Parathyroid adenoma (tissue), 2 donors: ENCODE data around the gene PLPP4.

ENCODE experiments used
- H2AFZ ChIP-seq: fragments of 300-600 bp; sonication (generic); one replicate; pipeline ENCODE4 v1.7.0; 2017; ENCODE audit warnings: antibody characterized with exemption, mild to moderate bottlenecking
- H3K27ac ChIP-seq: fragments of 300-600 bp; sonication (generic); one replicate; pipeline ENCODE4 v1.7.0; 2017
- H3K27me3 ChIP-seq: fragments of 300-600 bp; sonication (generic); one replicate; pipeline ENCODE4 v1.7.0; 2017; ENCODE audit warnings: low read length; ENCODE audit not compliant: control insufficient read depth, insufficient read depth
- H3K36me3 ChIP-seq: fragments of 300-600 bp; sonication (generic); one replicate; pipeline ENCODE4 v1.7.0; 2017; ENCODE audit warnings: low read length; ENCODE audit not compliant: control insufficient read depth, insufficient read depth
- H3K4me1 ChIP-seq: fragments of 300-600 bp; sonication (generic); one replicate; pipeline ENCODE4 v1.7.0; 2017; ENCODE audit warnings: control low read depth
- H3K4me2 ChIP-seq: fragments of 300-600 bp; sonication (generic); one replicate; pipeline ENCODE4 v1.7.0; 2017; ENCODE audit warnings: low read length
- H3K4me3 ChIP-seq: fragments of 300-600 bp; sonication (generic); one replicate; pipeline ENCODE4 v1.7.0; 2017; ENCODE audit warnings: low read depth, low read length
- H3K79me2 ChIP-seq: fragments of 300-600 bp; sonication (generic); one replicate; pipeline ENCODE4 v1.7.0; 2017; ENCODE audit warnings: control low read depth
- H3K9ac ChIP-seq: fragments of 300-600 bp; sonication (generic); one replicate; pipeline ENCODE4 v1.7.0; 2017; ENCODE audit warnings: mild to moderate bottlenecking
- H3K9me3 ChIP-seq: fragments of 300-600 bp; sonication (generic); one replicate; pipeline ENCODE4 v1.7.0; 2017; ENCODE audit warnings: low read length; ENCODE audit not compliant: control insufficient read depth
- TF ChIP-seq, protein P1 (sequence below): fragments of 300-600 bp; sonication (generic); IDR thresholded peaks from one replicate; pipeline ENCODE4 v1.7.0; 2017; ENCODE audit warnings: antibody characterized with exemption, mild to moderate bottlenecking
- donor health status: primary hyperparathyroidism.

Gene PLPP4

DNA sequence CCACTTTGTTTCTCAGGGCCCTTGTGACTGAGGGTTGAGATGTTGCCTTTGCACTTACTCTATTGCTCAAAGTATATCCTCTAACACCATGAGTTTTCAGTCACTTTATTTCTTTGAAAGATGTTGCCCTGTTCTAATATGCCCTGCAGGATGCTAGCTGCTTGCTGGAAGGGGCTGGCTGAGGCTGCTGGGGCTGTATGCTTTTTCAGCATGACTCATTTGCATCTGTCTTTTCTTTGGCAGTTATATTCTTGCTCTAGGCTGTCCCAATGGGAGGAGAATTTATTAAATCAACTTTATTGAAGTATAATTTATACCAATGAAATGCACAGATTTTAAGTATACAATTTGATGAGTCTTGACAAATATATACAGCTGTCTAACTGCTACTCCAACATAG, 157.7 kb downstream of the PLPP4 start:
- no peaks in the 10 kb centered on the region for H3K9me3 ChIP-seq

DNA sequence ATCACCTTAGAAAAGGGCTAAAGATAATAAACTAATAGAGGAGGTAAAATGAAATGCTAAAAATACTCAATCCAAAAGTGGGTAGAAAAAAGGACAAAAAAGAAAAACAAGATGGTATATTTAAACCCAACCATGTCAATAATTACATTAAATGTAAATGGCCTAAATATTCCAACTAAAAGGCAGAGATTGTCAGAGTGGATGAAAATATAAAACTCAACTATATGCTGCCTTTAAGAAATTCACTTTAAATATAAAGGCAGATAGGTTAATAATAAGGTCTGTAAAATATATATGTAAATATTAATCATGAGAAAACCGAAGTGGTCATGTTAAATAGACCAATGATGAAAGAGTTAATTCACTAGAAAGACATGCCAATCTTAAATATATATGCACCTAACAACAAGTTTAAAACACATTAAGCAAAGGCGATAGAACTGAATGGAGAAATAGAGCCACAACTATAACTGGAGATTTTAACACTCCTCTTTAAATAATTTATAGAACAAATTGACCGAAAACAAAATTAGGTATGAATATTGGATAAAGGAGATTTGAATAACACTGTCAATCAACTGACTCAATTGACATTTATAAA, 159.4 kb downstream of the PLPP4 start:
- Histone ChIP-seq H3K4me1 (no peaks in the 10 kb centered on the region), H3K9me3 (no peaks in the 10 kb centered on the region), H3K4me3 (no peak overlapping the region), H3K27ac (no peak overlapping the region), H3K79me2 (no peaks in the 10 kb centered on the region), H3K4me2 (no peak overlapping the region), H2AFZ (no peak overlapping the region), H3K27me3 (no peaks in the 10 kb centered on the region), H3K9ac (no peak overlapping the region), H3K36me3 (no peaks in the 10 kb centered on the region)
- TF ChIP-seq, protein P1, sequence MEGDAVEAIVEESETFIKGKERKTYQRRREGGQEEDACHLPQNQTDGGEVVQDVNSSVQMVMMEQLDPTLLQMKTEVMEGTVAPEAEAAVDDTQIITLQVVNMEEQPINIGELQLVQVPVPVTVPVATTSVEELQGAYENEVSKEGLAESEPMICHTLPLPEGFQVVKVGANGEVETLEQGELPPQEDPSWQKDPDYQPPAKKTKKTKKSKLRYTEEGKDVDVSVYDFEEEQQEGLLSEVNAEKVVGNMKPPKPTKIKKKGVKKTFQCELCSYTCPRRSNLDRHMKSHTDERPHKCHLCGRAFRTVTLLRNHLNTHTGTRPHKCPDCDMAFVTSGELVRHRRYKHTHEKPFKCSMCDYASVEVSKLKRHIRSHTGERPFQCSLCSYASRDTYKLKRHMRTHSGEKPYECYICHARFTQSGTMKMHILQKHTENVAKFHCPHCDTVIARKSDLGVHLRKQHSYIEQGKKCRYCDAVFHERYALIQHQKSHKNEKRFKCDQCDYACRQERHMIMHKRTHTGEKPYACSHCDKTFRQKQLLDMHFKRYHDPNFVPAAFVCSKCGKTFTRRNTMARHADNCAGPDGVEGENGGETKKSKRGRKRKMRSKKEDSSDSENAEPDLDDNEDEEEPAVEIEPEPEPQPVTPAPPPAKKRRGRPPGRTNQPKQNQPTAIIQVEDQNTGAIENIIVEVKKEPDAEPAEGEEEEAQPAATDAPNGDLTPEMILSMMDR: no peak

More for the DNA sequence above, 157.7 kb downstream of the PLPP4 start:
- Histone ChIP-seq H3K4me1 (no peaks in the 10 kb centered on the region), H3K4me2 (no peak overlapping the region), H2AFZ (no peak overlapping the region), H3K4me3 (no peak overlapping the region), H3K36me3 (no peaks in the 10 kb centered on the region), H3K79me2 (no peaks in the 10 kb centered on the region), H3K27me3 (no peaks in the 10 kb centered on the region), H3K9ac (no peak overlapping the region), H3K27ac (no peak overlapping the region)
- TF ChIP-seq, protein P1: no peak

DNA sequence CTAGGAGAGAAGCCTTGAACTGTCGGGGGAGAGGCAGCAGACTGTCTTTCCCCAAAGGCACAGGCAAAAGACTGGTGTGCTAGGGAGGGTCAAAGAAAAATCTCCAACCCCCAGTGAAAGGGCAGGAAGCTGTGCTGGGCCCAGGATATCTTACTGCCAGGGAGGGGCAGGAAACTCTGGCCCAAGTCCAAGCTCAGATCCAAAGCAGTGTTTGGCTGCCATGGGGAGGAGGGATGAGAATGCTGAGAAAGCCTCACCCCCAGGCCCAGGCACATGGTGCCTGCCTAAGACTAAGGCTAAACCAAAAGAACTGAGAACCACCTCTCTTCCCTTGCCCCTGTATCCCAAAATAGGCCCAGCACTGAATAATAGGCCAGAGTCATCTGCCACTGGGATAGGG, 171.2 kb downstream of the PLPP4 start:
- H3K27me3 ChIP-seq: no peaks in the 10 kb centered on the region
- no peak overlapping the region for H3K4me3 ChIP-seq
- no peak overlapping the region for H3K4me2 ChIP-seq
- H3K36me3 ChIP-seq: no peaks in the 10 kb centered on the region
- TF ChIP-seq, protein P1: no peak
- H3K79me2 ChIP-seq: no peaks in the 10 kb centered on the region
- H3K27ac ChIP-seq: no peak overlapping the region
- no peak overlapping the region for H3K9ac ChIP-seq
- no peak overlapping the region for H2AFZ ChIP-seq
- no peaks in the 10 kb centered on the region for H3K9me3 ChIP-seq
- no peaks in the 10 kb centered on the region for H3K4me1 ChIP-seq

- Histone ChIP-seq H3K9me3 (no peaks in the 10 kb centered on the region), H2AFZ (no peak overlapping the region), H3K36me3 (no peaks in the 10 kb centered on the region), H3K4me1 (no peaks in the 10 kb centered on the region), H3K4me3 (no peak overlapping the region), H3K9ac (no peak overlapping the region), H3K4me2 (no peak overlapping the region), H3K27me3 (no peaks in the 10 kb centered on the region), H3K79me2 (no peaks in the 10 kb centered on the region), H3K27ac (no peak overlapping the region)
- TF ChIP-seq, protein P1: no peak
Measured at GRCh38 chr10:120630266-120630665, 173.2 kb downstream of the PLPP4 start.

DNA sequence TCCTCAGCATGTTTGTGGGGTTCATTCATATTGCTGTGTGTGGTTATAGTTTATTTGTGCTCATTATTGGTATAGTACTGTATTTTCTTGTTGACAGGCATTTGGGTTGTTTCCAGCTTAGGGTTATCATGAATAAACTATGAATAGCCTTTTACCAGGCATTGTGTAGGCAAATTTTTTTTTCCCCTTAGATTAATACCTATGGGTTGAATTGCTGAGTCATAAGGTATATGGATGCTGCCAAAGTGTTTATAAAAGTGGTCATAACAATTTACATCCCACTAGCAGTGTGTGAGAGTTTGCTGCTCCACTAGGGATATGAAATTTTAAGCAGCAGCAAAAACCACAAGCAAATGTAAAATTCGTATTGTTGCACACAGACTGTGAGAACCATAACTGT, 175.0 kb downstream of the PLPP4 start:
- TF ChIP-seq, protein P1: no peak
- no peaks in the 10 kb centered on the region for H3K27me3 ChIP-seq
- no peak overlapping the region for H3K27ac ChIP-seq
- no peaks in the 10 kb centered on the region for H3K36me3 ChIP-seq
- H3K9me3 ChIP-seq: no peaks in the 10 kb centered on the region
- no peaks in the 10 kb centered on the region for H3K79me2 ChIP-seq
- no peak overlapping the region for H3K4me3 ChIP-seq
- H3K4me2 ChIP-seq: no peak overlapping the region
- H3K4me1 ChIP-seq: no peaks in the 10 kb centered on the region
- H3K9ac ChIP-seq: no peak overlapping the region
- no peak overlapping the region for H2AFZ ChIP-seq
